Activated CD8-positive, alpha-beta T cell treated with anti-CD3 and anti-CD28 coated beads for 36 hours (primary cell): ENCODE measurements around the gene KRTAP6-1. TPM values are rescaled to one million over a fixed set of nuclear protein-coding genes. Genes with fewer than 3 reads are reported as not detected.

ENCODE experiments used
- ATAC-seq: fragments of 200-7000 bp; cut with Tn5 transposase; one replicate; pipeline ENCODE4 v1.10.0; 2021; ENCODE audit warnings: mild to moderate bottlenecking, moderate library complexity
- CTCF ChIA-PET: fragments of 350-600 bp; sonication (Branson Sonifier 250); formaldehyde crosslinking; loops from one replicate; lab custom pipeline; 2021; ENCODE audit warnings: antibody characterized with exemption; lab: Charles Lee
- POLR2A ChIA-PET: fragments of 350-600 bp; sonication (Branson Sonifier 250); formaldehyde crosslinking; loops from one replicate; lab custom pipeline; 2021; ENCODE audit warnings: antibody characterized with exemption; lab: Charles Lee
- DNase-seq: peaks from one replicate; pipeline ENCODE4 v3.0.0-alpha.2; 2020
- H3K27ac Mint-ChIP-seq: one replicate; pipeline ENCODE4 v1.8.0; 2021; ENCODE audit warnings: mild to moderate bottlenecking, mixed read lengths
- H3K27me3 Mint-ChIP-seq: one replicate; pipeline ENCODE4 v1.8.0; 2021; ENCODE audit warnings: mixed read lengths
- H3K36me3 Mint-ChIP-seq: one replicate; pipeline ENCODE4 v1.8.0; 2021; ENCODE audit warnings: low read depth, mixed read lengths
- H3K4me1 Mint-ChIP-seq: one replicate; pipeline ENCODE4 v1.8.0; 2021; ENCODE audit warnings: low read depth, mixed read lengths
- H3K4me3 Mint-ChIP-seq: one replicate; pipeline ENCODE4 v1.8.0; 2021; ENCODE audit warnings: mild to moderate bottlenecking, moderate library complexity, mixed read lengths
- H3K9me3 Mint-ChIP-seq: one replicate; pipeline ENCODE4 v1.8.0; 2021; ENCODE audit warnings: mixed read lengths
- intact Hi-C: fragments of 100-400 bp; cut with micrococcal nuclease; formaldehyde crosslinking; loops from one replicate; pipeline ENCODE4 v1.10.0; 2022
- total RNA-seq, 2 experiments: library from RNA; stranded (reverse); gene quantifications; one replicate each; pipeline ENCODE4 v1.2.3, GENCODE V29; 2021
- TF ChIP-seq, protein P1 (sequence below): fragments of 200-600 bp; IDR thresholded peaks from one replicate; pipeline ENCODE4 v1.8.0; 2022; ENCODE audit warnings: antibody characterized with exemption, mild to moderate bottlenecking

KRTAP6-1 gene
- total RNA-seq, 2 experiments from 2014 or later: not detected

DNA sequence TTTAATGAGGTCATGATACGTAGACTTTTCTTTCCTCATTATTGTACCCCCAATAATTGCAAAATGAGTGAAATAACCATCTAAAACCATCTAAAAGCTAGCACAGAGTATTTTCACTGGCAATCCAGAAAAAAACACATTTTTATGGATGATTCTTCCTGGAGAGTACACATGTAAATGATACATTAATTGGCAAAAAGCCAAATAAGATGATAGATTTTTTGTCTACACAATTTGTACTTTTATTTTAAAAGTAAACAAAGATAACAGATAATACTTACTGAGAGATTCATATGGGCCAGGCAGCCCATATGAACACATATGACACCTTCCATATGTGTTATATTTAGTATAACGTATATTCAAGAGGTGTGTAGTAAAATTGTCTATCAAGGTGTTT is 50.1 kb downstream of the KRTAP6-1 start:
- Mint-ChIP-seq H3K27ac (no peak overlapping the region), H3K9me3 (no peaks in the 10 kb centered on the region), H3K27me3 (no peaks in the 10 kb centered on the region), H3K4me3 (no peak overlapping the region), H3K36me3 (no peaks in the 10 kb centered on the region), H3K4me1 (no peaks in the 10 kb centered on the region)
- TF ChIP-seq, protein P1, sequence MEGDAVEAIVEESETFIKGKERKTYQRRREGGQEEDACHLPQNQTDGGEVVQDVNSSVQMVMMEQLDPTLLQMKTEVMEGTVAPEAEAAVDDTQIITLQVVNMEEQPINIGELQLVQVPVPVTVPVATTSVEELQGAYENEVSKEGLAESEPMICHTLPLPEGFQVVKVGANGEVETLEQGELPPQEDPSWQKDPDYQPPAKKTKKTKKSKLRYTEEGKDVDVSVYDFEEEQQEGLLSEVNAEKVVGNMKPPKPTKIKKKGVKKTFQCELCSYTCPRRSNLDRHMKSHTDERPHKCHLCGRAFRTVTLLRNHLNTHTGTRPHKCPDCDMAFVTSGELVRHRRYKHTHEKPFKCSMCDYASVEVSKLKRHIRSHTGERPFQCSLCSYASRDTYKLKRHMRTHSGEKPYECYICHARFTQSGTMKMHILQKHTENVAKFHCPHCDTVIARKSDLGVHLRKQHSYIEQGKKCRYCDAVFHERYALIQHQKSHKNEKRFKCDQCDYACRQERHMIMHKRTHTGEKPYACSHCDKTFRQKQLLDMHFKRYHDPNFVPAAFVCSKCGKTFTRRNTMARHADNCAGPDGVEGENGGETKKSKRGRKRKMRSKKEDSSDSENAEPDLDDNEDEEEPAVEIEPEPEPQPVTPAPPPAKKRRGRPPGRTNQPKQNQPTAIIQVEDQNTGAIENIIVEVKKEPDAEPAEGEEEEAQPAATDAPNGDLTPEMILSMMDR: no peak
- intact Hi-C loops: no loop called here
- DNase-seq: no peak
- CTCF ChIA-PET: no interaction called here
- ATAC-seq: no peak
- POLR2A ChIA-PET: no interaction called here

Other genes starting within 250 kb of the KRTAP6-1 start
- not detected for gene KRTAP13-2, start 241.7 kb downstream of the KRTAP6-1 start, total RNA-seq
- gene KRTAP13-1, start 217.9 kb downstream of the KRTAP6-1 start, total RNA-seq: not detected
- not detected for gene KRTAP13-3, start 188.0 kb downstream of the KRTAP6-1 start, total RNA-seq
- gene KRTAP13-4, start 183.7 kb downstream of the KRTAP6-1 start, total RNA-seq: not detected
- gene KRTAP15-1, start 173.7 kb downstream of the KRTAP6-1 start, total RNA-seq: not detected
- gene KRTAP19-1, start 133.6 kb downstream of the KRTAP6-1 start, total RNA-seq: not detected
- gene KRTAP19-2, start 126.5 kb downstream of the KRTAP6-1 start, total RNA-seq: not detected
- not detected for gene KRTAP19-3, start 121.9 kb downstream of the KRTAP6-1 start, total RNA-seq
- gene KRTAP19-4, start 116.8 kb downstream of the KRTAP6-1 start, total RNA-seq: not detected
- gene KRTAP19-5, start 111.8 kb downstream of the KRTAP6-1 start, total RNA-seq: not detected
- not detected for gene KRTAP19-6, start 72.1 kb downstream of the KRTAP6-1 start, total RNA-seq
- not detected for gene KRTAP19-7, start 52.6 kb downstream of the KRTAP6-1 start, total RNA-seq
- not detected for gene KRTAP22-2, start 23.5 kb downstream of the KRTAP6-1 start, total RNA-seq
- not detected for gene KRTAP6-3, start 21.5 kb downstream of the KRTAP6-1 start, total RNA-seq
- not detected for gene KRTAP6-2, start 15.0 kb downstream of the KRTAP6-1 start, total RNA-seq
- not detected for gene KRTAP22-1, start 12.8 kb downstream of the KRTAP6-1 start, total RNA-seq
- gene KRTAP20-1, start 2.5 kb upstream of the KRTAP6-1 start, total RNA-seq: not detected
- gene KRTAP20-4, start 6.7 kb upstream of the KRTAP6-1 start, total RNA-seq: not detected
- gene KRTAP20-2, start 21.3 kb upstream of the KRTAP6-1 start, total RNA-seq: not detected
- not detected for gene KRTAP20-3, start 28.9 kb upstream of the KRTAP6-1 start, total RNA-seq
- not detected for gene KRTAP21-3, start 104.8 kb upstream of the KRTAP6-1 start, total RNA-seq
- gene KRTAP21-2, start 133.3 kb upstream of the KRTAP6-1 start, total RNA-seq: not detected
- gene KRTAP21-1, start 141.5 kb upstream of the KRTAP6-1 start, total RNA-seq: not detected
- gene KRTAP8-1, start 199.3 kb upstream of the KRTAP6-1 start, total RNA-seq: not detected
- gene KRTAP7-1, start 215.8 kb upstream of the KRTAP6-1 start, total RNA-seq: not detected